HCT116 (cell line): ENCODE measurements around the gene CLRN3. TPM values are rescaled to one million over a fixed set of nuclear protein-coding genes. Genes with fewer than 3 reads are reported as not detected.

Source experiments
- ATAC-seq: fragments of 200-7000 bp; cut with Tn5 transposase; 2 replicates; pipeline ENCODE4 v1.9.1; 2020; ENCODE audit warnings: mild to moderate bottlenecking, moderate library complexity
- BruUV-seq: library from RNA; stranded (reverse); fragments of 400-500 nt; replicated peaks from 2 replicates; lab custom pipeline; 2021; lab: Mats Ljungman, UMichigan
- CTCF ChIA-PET: fragments of 300-600 bp; sonication (Branson Sonifier 250); formaldehyde crosslinking; loops from one replicate; lab custom pipeline; 2021; ENCODE audit warnings: antibody characterized with exemption; lab: Charles Lee
- POLR2A ChIA-PET: fragments of 300-600, 350-600 bp; sonication (Branson Sonifier 250); formaldehyde crosslinking; loops from one replicate; lab custom pipeline; 2021; ENCODE audit warnings: antibody characterized with exemption; lab: Charles Lee
- RAD21 ChIA-PET, 2 experiments: fragments of 300-600 bp; sonication (Branson Sonifier 250); formaldehyde crosslinking; loops; one replicate each; lab custom pipeline; 2023; ENCODE audit warnings: low total read pairs in 2 of 2; ENCODE audit not compliant: uncharacterized antibody in 2 of 2, unreplicated experiment in 2 of 2, low non-redundant PET in 1 of 2; lab: Charles Lee
- DNase-seq: peaks from one replicate; pipeline ENCODE4 v3.0.0-alpha.2; 2010; ENCODE audit warnings: low read depth, low spot score
- H2AFZ ChIP-seq: fragments of 200-600 bp; shearing (Covaris generic), sonication (generic); 2 replicates; pipeline ENCODE4 v1.6.1; 2017; ENCODE audit warnings: low read depth, mixed run types, mixed read lengths, antibody characterized with exemption, low read length; ENCODE audit not compliant: poor library complexity, severe bottlenecking
- H3K27ac ChIP-seq: 2 replicates; pipeline ENCODE4 v1.5.1; 2012; ENCODE audit warnings: low read depth, low read length
- H3K27me3 ChIP-seq: fragments of 200-600 bp; sonication (generic); 2 replicates; pipeline ENCODE4 v1.6.1; 2016; ENCODE audit warnings: mixed run types, low read length, mixed read lengths; ENCODE audit not compliant: insufficient read depth
- H3K36me3 ChIP-seq, 2 experiments: fragments of 200-500 bp in 1 of 2; fragments of 200-600 bp in 1 of 2; sonication (Bioruptor generic) in 1 of 2; sonication (generic) in 1 of 2; 2 replicates each; pipeline versions ENCODE4 v1.5.1 to v1.6.1; 2014 to 2016; ENCODE audit warnings: low read length in 2 of 2, inconsistent platforms in 1 of 2, mixed read lengths in 1 of 2, mixed run types in 1 of 2; ENCODE audit not compliant: insufficient read depth in 2 of 2, control insufficient read depth in 1 of 2
- H3K4me1 ChIP-seq, 2 experiments: fragments of 200-600 bp in 1 of 2; sonication (generic) in 1 of 2; 2 replicates each; pipeline versions ENCODE4 v1.5.1 to v1.6.1; 2012 to 2017; ENCODE audit warnings: low read length in 2 of 2, inconsistent platforms in 1 of 2, mild to moderate bottlenecking in 1 of 2, mixed read lengths in 1 of 2, mixed run types in 1 of 2, moderate library complexity in 1 of 2; ENCODE audit not compliant: insufficient read depth in 2 of 2, control insufficient read depth in 1 of 2
- H3K4me2 ChIP-seq: fragments of 200-600 bp; sonication (generic); 2 replicates; pipeline ENCODE4 v1.6.1; 2017; ENCODE audit warnings: mixed run types, low read length, mixed read lengths
- H3K4me3 ChIP-seq, 2 experiments: fragments of 200-600 bp in 1 of 2; sonication (generic) in 1 of 2; replicated peaks in 1 of 2; 2 replicates each; pipeline ENCODE4 v1.5.1; 2011 to 2016; ENCODE audit warnings: low read length in 2 of 2, control low read depth in 1 of 2, low read depth in 1 of 2, mild to moderate bottlenecking in 1 of 2, mixed read lengths in 1 of 2, mixed run types in 1 of 2
- H3K79me2 ChIP-seq: fragments of 200-600 bp; sonication (generic); 2 replicates; pipeline ENCODE4 v1.6.1; 2017; ENCODE audit warnings: mild to moderate bottlenecking, mixed run types, low read length, moderate library complexity, mixed read lengths; ENCODE audit not compliant: insufficient read depth
- H3K9ac ChIP-seq: fragments of 200-600 bp; sonication (generic); 2 replicates; pipeline ENCODE4 v1.6.1; 2016; ENCODE audit warnings: low read length, mixed read lengths
- H3K9me2 ChIP-seq: fragments of 200-600 bp; sonication (generic), shearing (Covaris generic); 2 replicates; pipeline ENCODE4 v1.6.1; 2017; ENCODE audit warnings: mixed run types, mild to moderate bottlenecking, moderate library complexity; ENCODE audit not compliant: insufficient read depth
- H3K9me3 ChIP-seq, 2 experiments: fragments of 200-500 bp in 1 of 2; fragments of 200-600 bp in 1 of 2; sonication (Bioruptor generic) in 1 of 2; sonication (generic) in 1 of 2; 2 replicates each; pipeline ENCODE4 v1.6.1; 2014 to 2017; ENCODE audit warnings: low read length in 2 of 2, mixed read lengths in 2 of 2, inconsistent platforms in 1 of 2, low read depth in 1 of 2, mild to moderate bottlenecking in 1 of 2, mixed run types in 1 of 2, moderate library complexity in 1 of 2; ENCODE audit not compliant: control insufficient read depth in 1 of 2, insufficient read depth in 1 of 2
- H4K20me1 ChIP-seq: fragments of 200-600 bp; sonication (generic), shearing (Covaris generic); 2 replicates; pipeline ENCODE4 v1.6.1; 2017; ENCODE audit warnings: mixed run types, mild to moderate bottlenecking, moderate library complexity; ENCODE audit not compliant: insufficient read depth
- ATF3 ChIP-seq: IDR thresholded peaks from 2 replicates; pipeline ENCODE4 v1.6.1; 2012
- CEBPB ChIP-seq: IDR thresholded peaks from 2 replicates; pipeline ENCODE4 v1.6.1; 2012; ENCODE audit warnings: low read depth
- CTCF ChIP-seq, 3 experiments: fragments of 200-600 bp in 1 of 3; sonication (generic) in 1 of 3; IDR thresholded peaks in 2 of 3; conservative IDR thresholded peaks in 1 of 3; 2 replicates each; pipeline ENCODE4 v1.5.1; 2012 to 2017; ENCODE audit warnings: low read depth in 2 of 3, low read length in 2 of 3, antibody characterized with exemption in 1 of 3, borderline replicate concordance in 1 of 3, control low read depth in 1 of 3, mild to moderate bottlenecking in 1 of 3, mixed read lengths in 1 of 3, mixed run types in 1 of 3, moderate library complexity in 1 of 3; ENCODE audit not compliant: insufficient read depth in 1 of 3
- EGR1 ChIP-seq: IDR thresholded peaks from 2 replicates; pipeline ENCODE4 v1.6.1; 2012; ENCODE audit warnings: low read depth
- ELF1 ChIP-seq: IDR thresholded peaks from 2 replicates; pipeline ENCODE4 v1.6.1; 2012; ENCODE audit warnings: low read depth, borderline replicate concordance
- EZH2phosphoT487 ChIP-seq: fragments of 200-600 bp; IDR thresholded peaks from 2 replicates; pipeline ENCODE4 v1.6.1; 2018; ENCODE audit warnings: antibody characterized with exemption, borderline replicate concordance
- FOSL1 ChIP-seq: IDR thresholded peaks from 2 replicates; pipeline ENCODE4 v1.6.1; 2012; ENCODE audit warnings: low read depth
- REST ChIP-seq: IDR thresholded peaks from 2 replicates; pipeline ENCODE4 v1.6.1; 2012; ENCODE audit warnings: low read depth
- TCF7L2 ChIP-seq: IDR thresholded peaks from 2 replicates; pipeline ENCODE4 v1.7.0; 2011; ENCODE audit warnings: borderline replicate concordance, inconsistent platforms; ENCODE audit not compliant: insufficient read depth, insufficient read length; ENCODE audit errors: extremely low read depth
- intact Hi-C: fragments of 100-400 bp; cut with micrococcal nuclease; formaldehyde crosslinking; loops from 2 replicates; pipeline ENCODE4 v1.10.0; 2022
- total RNA-seq: library from RNA; stranded (reverse); gene quantifications from one replicate; pipeline ENCODE4 v1.2.1, GENCODE V29; 2021; ENCODE audit not compliant: unreplicated experiment

The CLRN3 gene
- total RNA-seq, 1 experiment from 2014 or later, result 0.39 TPM

GRCh38 chr10:127871631-127872010 is 21.1 kb downstream of the CLRN3 start:
- H3K9me2 ChIP-seq, result no peaks in the 10 kb centered on the region
- no peak overlapping the region for H3K27ac ChIP-seq
- H3K27me3 ChIP-seq, result peaks cover 10% of the 10 kb centered on the region; the same call in 1 of the 2 replicates
- H3K9me3 ChIP-seq, result peaks cover 6% of the 10 kb centered on the region in 2 experiments; a peak in 2 of 4 replicates
- no peak overlapping the region for H3K9ac ChIP-seq
- ChIA-PET CTCF (no interaction called here), POLR2A (no interaction called here), RAD21 (no interaction called here)
- no peak for DNase-seq
- ATAC-seq, result no peak
- BruUV-seq, result no TSS peak
- H2AFZ ChIP-seq, result no peak overlapping the region
- intact Hi-C loops, result no loop called here
- no peaks in the 10 kb centered on the region for H3K36me3 ChIP-seq
- TF ChIP-seq EGR1, result no peak
- TF ChIP-seq REST, result no peak
- no peak for TF ChIP-seq ELF1
- TF ChIP-seq EZH2phosphoT487, result no peak
- H3K4me1 ChIP-seq, result no peaks in the 10 kb centered on the region
- no peak overlapping the region for H3K4me2 ChIP-seq
- H3K4me3 ChIP-seq, result no peak overlapping the region
- no peaks in the 10 kb centered on the region for H4K20me1 ChIP-seq
- no peaks in the 10 kb centered on the region for H3K79me2 ChIP-seq

- Histone ChIP-seq H3K9me3 (peaks cover 6% of the 10 kb centered on the region in 2 experiments; a peak in 2 of 4 replicates), H3K79me2 (no peaks in the 10 kb centered on the region), H3K4me3 (no peak overlapping the region), H4K20me1 (no peaks in the 10 kb centered on the region), H2AFZ (no peak overlapping the region), H3K9me2 (no peaks in the 10 kb centered on the region), H3K36me3 (no peaks in the 10 kb centered on the region), H3K9ac (no peak overlapping the region), H3K4me1 (no peaks in the 10 kb centered on the region), H3K27ac (no peak overlapping the region), H3K4me2 (no peak overlapping the region), H3K27me3 (peaks cover 4% of the 10 kb centered on the region; the same call in 1 of the 2 replicates)
- no peak for TF ChIP-seq CEBPB
- TF ChIP-seq ATF3, result no peak
- no peak for TF ChIP-seq CTCF (IDR thresholded peaks at IDR 0.05 in 2 of 3, conservative IDR thresholded peaks at IDR 0.05 in 1 of 3; ENCODE audit: borderline replicate concordance in 1 of 3, insufficient read depth in 1 of 3, low read depth in 2 of 3, low read length in 2 of 3)
- TF ChIP-seq FOSL1, result no peak
- TF ChIP-seq TCF7L2, result no peak
- RAD21 ChIA-PET, result no interaction called here
- intact Hi-C loops, result no loop called here
- DNase-seq (no peak), ATAC-seq (no peak)
- POLR2A ChIA-PET, result no interaction called here
- no TSS peak for BruUV-seq
- CTCF ChIA-PET, result interaction anchor here (1.7 kb wide), 2 partner anchors 142 to 200 kb away, joined by 6 to 9 read pairs; no protein-coding TSS in a partner anchor
These were observed 23.4 kb downstream of the CLRN3 start for GRCh38 chr10:127869329-127869728.
